ENCODE measurements around the gene FGFBP3.
A peak's percentile ranks its signal among the peaks of the same experiment; 100 is the strongest.

The FGFBP3 gene

GRCh38 chr10:91932737-91933136 lies 23.5 kb upstream of the FGFBP3 start:
- H3K36me3 ChIP-seq (ENCODE audit: low read depth) = peaks cover 54% of the 10 kb centered on the region
- no peak for TF ChIP-seq CTCF (IDR thresholded peaks at IDR 0.05; ENCODE audit: poor library complexity, severe bottlenecking)

GRCh38 chr10:91931526-91932190 lies 22.4 kb upstream of the FGFBP3 start:
- DNase-seq (ENCODE audit: low spot score) (no peak), ATAC-seq (ENCODE audit: low read depth) (no peak)
- no peaks in the 10 kb centered on the region for H3K27me3 ChIP-seq (ENCODE audit: insufficient read depth, poor library complexity, severe bottlenecking)
- H3K4me1 ChIP-seq (ENCODE audit: insufficient read depth, poor library complexity, severe bottlenecking) = peaks cover 17% of the 10 kb centered on the region
- no peaks in the 10 kb centered on the region for H3K9me3 ChIP-seq (ENCODE audit: severe bottlenecking)
- TF ChIP-seq CTCF (IDR thresholded peaks at IDR 0.05; ENCODE audit: poor library complexity, severe bottlenecking) = no peak
- H3K27ac ChIP-seq (ENCODE audit: poor library complexity, severe bottlenecking) = no peak overlapping the region
- H3K36me3 ChIP-seq (ENCODE audit: low read depth) = peaks cover 52% of the 10 kb centered on the region
- H3K4me3 ChIP-seq (ENCODE audit: severe bottlenecking) = no peak overlapping the region

More at GRCh38 chr10:91932737-91933136, 23.5 kb upstream of the FGFBP3 start:
- Histone ChIP-seq H3K4me1 (ENCODE audit: insufficient read depth, poor library complexity, severe bottlenecking) (peaks cover 17% of the 10 kb centered on the region), H3K27ac (ENCODE audit: poor library complexity, severe bottlenecking) (no peak overlapping the region), H3K27me3 (ENCODE audit: insufficient read depth, poor library complexity, severe bottlenecking) (no peaks in the 10 kb centered on the region), H3K9me3 (ENCODE audit: severe bottlenecking) (no peaks in the 10 kb centered on the region), H3K4me3 (ENCODE audit: severe bottlenecking) (no peak overlapping the region)
- ATAC-seq (ENCODE audit: low read depth) (no peak), DNase-seq (ENCODE audit: low spot score) (no peak)

GRCh38 chr10:91930939-91931338 lies 21.7 kb upstream of the FGFBP3 start:
- no peak overlapping the region for H3K27ac ChIP-seq (ENCODE audit: poor library complexity, severe bottlenecking)
- H3K9me3 ChIP-seq (ENCODE audit: severe bottlenecking) = no peaks in the 10 kb centered on the region
- TF ChIP-seq CTCF (IDR thresholded peaks at IDR 0.05; ENCODE audit: poor library complexity, severe bottlenecking) = no peak
- H3K36me3 ChIP-seq (ENCODE audit: low read depth) = peaks cover 52% of the 10 kb centered on the region
- peaks cover 12% of the 10 kb centered on the region for H3K4me1 ChIP-seq (ENCODE audit: insufficient read depth, poor library complexity, severe bottlenecking)
- H3K27me3 ChIP-seq (ENCODE audit: insufficient read depth, poor library complexity, severe bottlenecking) = no peaks in the 10 kb centered on the region
- DNase-seq (ENCODE audit: low spot score) = no peak
- no peak for ATAC-seq (ENCODE audit: low read depth)
- no peak overlapping the region for H3K4me3 ChIP-seq (ENCODE audit: severe bottlenecking)

- Histone ChIP-seq H3K9me3 (ENCODE audit: severe bottlenecking) (no peaks in the 10 kb centered on the region), H3K27me3 (ENCODE audit: insufficient read depth, poor library complexity, severe bottlenecking) (no peaks in the 10 kb centered on the region), H3K36me3 (ENCODE audit: low read depth) (peaks cover 29% of the 10 kb centered on the region), H3K4me3 (ENCODE audit: severe bottlenecking) (peak overlapping the region; percentile 74), H3K27ac (ENCODE audit: poor library complexity, severe bottlenecking) (no peak overlapping the region), H3K4me1 (ENCODE audit: insufficient read depth, poor library complexity, severe bottlenecking) (peaks cover 9% of the 10 kb centered on the region)
- no peak for ATAC-seq (ENCODE audit: low read depth)
- TF ChIP-seq CTCF (IDR thresholded peaks at IDR 0.05; ENCODE audit: poor library complexity, severe bottlenecking) = no peak
- DNase-seq (ENCODE audit: low spot score) = no peak
Observed at GRCh38 chr10:91925022-91925320, 15.7 kb upstream of the FGFBP3 start.

GRCh38 chr10:91924212-91925021 lies 15.1 kb upstream of the FGFBP3 start:
- DNase-seq (ENCODE audit: low spot score) = no peak

More at GRCh38 chr10:91924212-91925021, 15.1 kb upstream of the FGFBP3 start:
- ATAC-seq (ENCODE audit: low read depth) = peak; percentile 26
- no peaks in the 10 kb centered on the region for H3K9me3 ChIP-seq (ENCODE audit: severe bottlenecking)
- peak overlapping the region; percentile 74 for H3K4me3 ChIP-seq (ENCODE audit: severe bottlenecking)
- peaks cover 23% of the 10 kb centered on the region for H3K36me3 ChIP-seq (ENCODE audit: low read depth)
- H3K27me3 ChIP-seq (ENCODE audit: insufficient read depth, poor library complexity, severe bottlenecking) = no peaks in the 10 kb centered on the region
- no peak for TF ChIP-seq CTCF (IDR thresholded peaks at IDR 0.05; ENCODE audit: poor library complexity, severe bottlenecking)
- peaks cover 9% of the 10 kb centered on the region for H3K4me1 ChIP-seq (ENCODE audit: insufficient read depth, poor library complexity, severe bottlenecking)
- H3K27ac ChIP-seq (ENCODE audit: poor library complexity, severe bottlenecking) = peak overlapping the region; percentile 57
